Neural cell (in vitro differentiated cells): ENCODE results near the gene A1BG. TPM values are rescaled to one million over a fixed set of nuclear protein-coding genes. Genes with fewer than 3 reads are reported as not detected.

Source experiments
- H2AFZ ChIP-seq: fragments of 200-600, 300-800 bp; sonication (generic), shearing (Covaris generic); 2 replicates; pipeline ENCODE4 v1.6.0; 2014; ENCODE audit warnings: low read depth, mild to moderate bottlenecking, antibody characterized with exemption, low read length, moderate library complexity
- H3F3A ChIP-seq: fragments of 200-600 bp; shearing (Covaris generic); 2 replicates; pipeline ENCODE4 v1.6.1; 2016; ENCODE audit warnings: mild to moderate bottlenecking, moderate library complexity, mixed read lengths, antibody characterized with exemption, low read length; ENCODE audit not compliant: insufficient read depth, poor library complexity, severe bottlenecking
- H3K27ac ChIP-seq: fragments of 200-600, 300-800 bp; sonication (generic), shearing (Covaris generic); 2 replicates; pipeline ENCODE4 v1.5.1; 2014; ENCODE audit warnings: mild to moderate bottlenecking, low read length, moderate library complexity
- H3K27me3 ChIP-seq: fragments of 300-800, 200-600 bp; sonication (generic), shearing (Covaris generic); 2 replicates; pipeline ENCODE4 v1.6.0; 2014; ENCODE audit warnings: mild to moderate bottlenecking, low read depth, low read length, moderate library complexity; ENCODE audit not compliant: insufficient read depth
- H3K36me3 ChIP-seq: fragments of 300-800, 200-600 bp; sonication (generic), shearing (Covaris generic); 2 replicates; pipeline ENCODE4 v1.5.1; 2014; ENCODE audit warnings: mild to moderate bottlenecking, antibody characterized with exemption, low read length, moderate library complexity; ENCODE audit not compliant: insufficient read depth
- H3K4me2 ChIP-seq: fragments of 300-800, 200-600 bp; sonication (generic), shearing (Covaris generic); 2 replicates; pipeline ENCODE4 v1.6.0; 2014; ENCODE audit warnings: mild to moderate bottlenecking, low read length
- H3K4me3 ChIP-seq: fragments of 300-800, 200-600 bp; sonication (generic), shearing (Covaris generic); 2 replicates; pipeline ENCODE4 v1.5.1; 2014; ENCODE audit warnings: mild to moderate bottlenecking, low read length, moderate library complexity
- H3K79me2 ChIP-seq: fragments of 200-600 bp; shearing (Covaris generic); replicated peaks from 2 replicates; pipeline ENCODE4 v1.6.0; 2014; ENCODE audit warnings: mild to moderate bottlenecking, low read length, moderate library complexity; ENCODE audit not compliant: insufficient read depth
- H3K9ac ChIP-seq: fragments of 300-800, 200-600 bp; sonication (generic), shearing (Covaris generic); 2 replicates; pipeline ENCODE4 v1.6.1; 2016; ENCODE audit warnings: mild to moderate bottlenecking, low read length, mixed read lengths
- H3K9me2 ChIP-seq: fragments of 200-600 bp; shearing (Covaris generic); 2 replicates; pipeline ENCODE4 v1.6.1; 2016; ENCODE audit warnings: mild to moderate bottlenecking, low read length, mixed read lengths; ENCODE audit not compliant: insufficient read depth
- H3K9me3 ChIP-seq: fragments of 200-600, 300-800 bp; sonication (generic), shearing (Covaris generic); 2 replicates; pipeline ENCODE4 v1.6.1; 2016; ENCODE audit warnings: mild to moderate bottlenecking, mixed run types, low read length, moderate library complexity, mixed read lengths
- H4K20me1 ChIP-seq: fragments of 200-600 bp; shearing (Covaris generic); 2 replicates; pipeline ENCODE4 v1.6.1; 2016; ENCODE audit warnings: mild to moderate bottlenecking, mixed run types; ENCODE audit not compliant: insufficient read depth
- CTCF ChIP-seq: fragments of 450-650 bp; IDR thresholded peaks from 2 replicates; pipeline ENCODE4 v1.5.1; 2014; ENCODE audit warnings: antibody characterized with exemption, mild to moderate bottlenecking, moderate library complexity; ENCODE audit not compliant: poor library complexity, severe bottlenecking
- EP300 ChIP-seq: fragments of 450-650 bp; conservative IDR thresholded peaks from 2 replicates; pipeline ENCODE4 v1.6.1; 2014; ENCODE audit warnings: antibody characterized with exemption, mild to moderate bottlenecking, moderate library complexity; ENCODE audit not compliant: poor library complexity, severe bottlenecking
- EZH2 ChIP-seq: fragments of 200-600, 300-800 bp; shearing (Covaris generic), sonication (generic); IDR thresholded peaks from 2 replicates; pipeline ENCODE4 v1.6.1; 2014; ENCODE audit warnings: antibody characterized with exemption, low read length, borderline replicate concordance, mild to moderate bottlenecking; ENCODE audit not compliant: insufficient read depth, poor library complexity, severe bottlenecking
- MXI1 ChIP-seq: fragments of 450-650 bp; conservative IDR thresholded peaks from 2 replicates; pipeline ENCODE4 v1.6.1; 2014; ENCODE audit warnings: antibody characterized with exemption, mild to moderate bottlenecking; ENCODE audit not compliant: poor library complexity, severe bottlenecking
- POLR2AphosphoS5 ChIP-seq: IDR thresholded peaks from 2 replicates; pipeline ENCODE4 v1.6.1; 2012
- RAD21 ChIP-seq: fragments of 450-650 bp; conservative IDR thresholded peaks from 2 replicates; pipeline ENCODE4 v1.6.1; 2014; ENCODE audit warnings: antibody characterized with exemption, mild to moderate bottlenecking, moderate library complexity
- REST ChIP-seq: IDR thresholded peaks from 2 replicates; pipeline ENCODE4 v1.6.1; 2012; ENCODE audit warnings: borderline replicate concordance
- SMC3 ChIP-seq: fragments of 450-650 bp; conservative IDR thresholded peaks from 2 replicates; pipeline ENCODE4 v1.6.1; 2014; ENCODE audit warnings: antibody characterized with exemption, mild to moderate bottlenecking, moderate library complexity; ENCODE audit not compliant: poor library complexity
- TAF1 ChIP-seq: IDR thresholded peaks from 2 replicates; pipeline ENCODE4 v1.6.1; 2012; ENCODE audit warnings: low read depth
- polyA plus RNA-seq: library from polyadenylated mRNA; depleted of rRNA; stranded (reverse); fragments of >200 nt; gene quantifications from 2 replicates; pipeline ENCODE4 v1.2.3, GENCODE V29; 2014

A1BG gene
- polyA plus RNA-seq, 1 donor from 2014 or later, result 40.0 TPM

GRCh38 chr19:58315580-58315979 is 37.7 kb downstream of the A1BG start:
- no peaks in the 10 kb centered on the region for H3K9me3 ChIP-seq
- no peak overlapping the region for H3K4me2 ChIP-seq
- H4K20me1 ChIP-seq, result no peaks in the 10 kb centered on the region
- H3F3A ChIP-seq, result no peaks in the 10 kb centered on the region
- H2AFZ ChIP-seq, result no peak overlapping the region
- no peak overlapping the region for H3K9ac ChIP-seq
- no peak for TF ChIP-seq REST
- no peak for TF ChIP-seq CTCF
- TF ChIP-seq EZH2, result no peak
- TF ChIP-seq SMC3, result no peak
- no peak for TF ChIP-seq MXI1
- no peak for TF ChIP-seq TAF1
- no peak for TF ChIP-seq RAD21
- no peaks in the 10 kb centered on the region for H3K9me2 ChIP-seq
- no peaks in the 10 kb centered on the region for H3K27me3 ChIP-seq
- no peak overlapping the region for H3K27ac ChIP-seq
- peaks cover 32% of the 10 kb centered on the region for H3K36me3 ChIP-seq
- H3K4me3 ChIP-seq, result no peak overlapping the region
- H3K79me2 ChIP-seq, result no peaks in the 10 kb centered on the region

DNA sequence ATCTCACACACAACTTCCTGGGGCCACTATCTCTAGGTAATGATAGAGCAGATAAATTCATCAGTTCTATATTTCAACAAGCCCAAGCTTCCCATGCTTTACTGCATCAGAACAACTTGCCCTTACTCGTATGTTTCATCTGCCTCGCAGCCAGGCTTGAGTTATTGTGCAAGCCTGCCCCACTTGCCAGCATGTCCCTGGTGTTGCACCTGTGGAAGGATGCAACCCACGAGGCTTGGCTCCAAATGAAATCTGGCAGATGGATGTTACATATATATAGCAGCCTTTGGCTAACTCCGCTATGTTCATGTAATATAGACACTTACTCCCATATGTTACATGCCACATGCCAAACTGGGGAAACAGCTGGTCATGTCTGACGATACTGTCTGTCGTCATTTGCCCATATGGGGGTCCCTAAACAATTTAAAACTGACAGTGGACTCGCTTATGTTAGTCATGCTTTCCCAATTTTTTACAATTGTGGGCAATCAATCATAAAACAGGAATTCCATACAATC is 41.9 kb downstream of the A1BG start:
- no peak for TF ChIP-seq TAF1
- no peak for TF ChIP-seq RAD21
- no peak for TF ChIP-seq POLR2AphosphoS5
- no peak for TF ChIP-seq SMC3
- TF ChIP-seq REST, result no peak
- no peak for TF ChIP-seq MXI1
- no peak for TF ChIP-seq EZH2
- no peak for TF ChIP-seq EP300
- TF ChIP-seq CTCF, result no peak
- no peak overlapping the region for H3K9ac ChIP-seq
- H3K9me2 ChIP-seq, result no peaks in the 10 kb centered on the region
- no peak overlapping the region for H3K4me2 ChIP-seq
- no peaks in the 10 kb centered on the region for H3F3A ChIP-seq
- no peaks in the 10 kb centered on the region for H3K27me3 ChIP-seq
- H3K4me3 ChIP-seq, result no peak overlapping the region
- H3K36me3 ChIP-seq, result peaks cover 31% of the 10 kb centered on the region
- H4K20me1 ChIP-seq, result no peaks in the 10 kb centered on the region
- no peaks in the 10 kb centered on the region for H3K9me3 ChIP-seq
- peaks cover 13% of the 10 kb centered on the region for H3K79me2 ChIP-seq
- H2AFZ ChIP-seq, result no peak overlapping the region
- H3K27ac ChIP-seq, result no peak overlapping the region
